Activated CD8-positive, alpha-beta memory T cell treated with anti-CD3 and anti-CD28 coated beads, Interleukin-2, amount 50 U/mL, for 48 hours (primary cell): ENCODE measurements around the gene ABI3BP.

ENCODE experiments used
- DNase-seq: peaks from one replicate; pipeline ENCODE4 v3.0.0-alpha.2; 2020

The ABI3BP gene

DNA sequence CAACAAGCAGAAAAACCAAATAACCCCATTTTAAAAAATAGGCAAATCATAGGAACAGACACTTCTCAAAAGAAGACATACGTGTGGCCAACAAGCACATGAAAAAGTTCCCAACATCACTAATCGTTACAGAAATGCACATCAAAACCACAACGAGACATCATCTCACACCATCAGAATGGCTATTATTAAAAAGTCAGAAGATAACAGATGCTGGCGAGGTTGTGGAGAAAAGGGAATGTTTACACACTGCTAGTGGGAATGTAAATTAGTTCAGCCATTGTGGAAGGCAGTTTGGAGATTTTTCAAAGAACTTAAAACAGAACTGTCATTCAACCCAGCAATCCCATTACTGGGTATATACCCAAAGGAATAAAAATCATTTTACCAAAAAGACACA lies 60.7 kb downstream of the ABI3BP start:
- no peak for DNase-seq

DNA sequence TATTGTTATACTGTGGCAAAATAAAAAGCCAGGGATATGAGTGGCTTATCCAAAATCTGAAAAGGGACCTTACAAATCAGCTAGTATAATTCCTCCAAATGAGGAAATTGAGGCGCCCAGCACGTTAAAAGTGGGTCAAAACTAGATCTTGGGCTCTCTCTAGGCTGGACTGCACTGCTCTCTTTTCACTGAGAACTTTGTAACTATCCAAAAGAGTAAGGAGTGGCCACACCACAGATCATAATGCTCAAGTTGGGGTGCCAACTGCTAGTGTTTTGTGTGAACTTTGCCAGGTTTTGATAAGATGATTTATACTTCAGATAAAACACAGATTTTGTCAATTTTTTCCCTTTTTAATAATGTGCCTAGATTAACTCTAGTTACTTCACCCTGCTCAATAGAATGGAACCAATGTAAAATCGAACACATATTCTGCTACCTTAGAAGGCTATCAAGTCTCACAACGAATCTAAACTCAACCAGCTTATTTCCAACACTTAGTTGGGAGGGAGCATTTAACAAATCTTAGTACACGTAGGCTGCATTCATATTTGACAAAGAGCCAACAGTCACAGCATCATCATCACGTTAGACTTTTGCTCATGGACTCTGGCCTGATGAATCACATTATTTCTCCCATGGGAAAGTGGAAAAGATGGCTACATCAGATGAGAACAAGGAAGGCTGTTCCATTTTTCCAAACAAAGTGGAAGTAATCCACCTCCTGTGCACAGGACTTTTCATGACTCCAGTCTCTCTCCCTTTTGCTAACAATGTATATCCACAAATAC lies 64.4 kb downstream of the ABI3BP start:
- no peak for DNase-seq

- no peak for DNase-seq
Observed at GRCh38 chr3:100927775-100928174, 65.4 kb downstream of the ABI3BP start.

- no peak for DNase-seq
Observed at GRCh38 chr3:100915706-100916495, 77.3 kb downstream of the ABI3BP start.

DNA sequence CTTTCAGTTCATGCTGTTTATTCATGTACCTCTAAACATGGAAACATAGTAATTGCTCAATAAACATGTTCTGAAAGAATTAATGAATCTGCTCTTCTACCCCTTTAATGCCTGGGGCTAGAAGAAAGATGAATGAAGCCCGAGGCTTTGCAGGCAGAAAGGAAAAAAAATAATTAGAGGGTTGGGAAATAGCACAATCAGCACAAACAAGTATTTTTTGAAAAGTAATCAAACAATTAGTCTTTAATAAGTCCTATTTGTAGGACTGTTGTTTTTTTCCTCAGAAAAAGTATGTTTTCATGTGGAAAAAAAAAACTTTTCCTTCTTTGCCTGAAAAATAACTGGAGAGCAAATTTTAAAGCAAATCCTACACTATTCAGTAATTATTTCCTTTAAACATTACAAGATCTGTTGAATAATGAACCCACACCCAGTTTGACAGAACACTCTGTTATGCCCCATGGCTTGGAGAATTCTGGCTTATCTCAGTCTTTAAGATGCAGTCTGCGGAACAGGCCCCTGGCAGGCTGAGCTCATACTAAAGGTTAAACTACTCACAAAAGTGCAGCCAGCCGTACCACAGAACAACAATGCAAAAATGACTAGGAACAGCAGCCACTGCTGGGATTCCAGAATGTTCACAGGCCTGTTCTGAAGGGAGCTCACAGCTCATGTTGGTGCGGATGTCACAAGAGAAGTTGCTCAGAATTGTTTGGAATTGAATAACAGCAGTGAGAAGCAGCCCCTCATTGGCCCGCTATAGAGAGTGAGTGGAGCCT lies 79.2 kb downstream of the ABI3BP start:
- DNase-seq, result no peak

DNA sequence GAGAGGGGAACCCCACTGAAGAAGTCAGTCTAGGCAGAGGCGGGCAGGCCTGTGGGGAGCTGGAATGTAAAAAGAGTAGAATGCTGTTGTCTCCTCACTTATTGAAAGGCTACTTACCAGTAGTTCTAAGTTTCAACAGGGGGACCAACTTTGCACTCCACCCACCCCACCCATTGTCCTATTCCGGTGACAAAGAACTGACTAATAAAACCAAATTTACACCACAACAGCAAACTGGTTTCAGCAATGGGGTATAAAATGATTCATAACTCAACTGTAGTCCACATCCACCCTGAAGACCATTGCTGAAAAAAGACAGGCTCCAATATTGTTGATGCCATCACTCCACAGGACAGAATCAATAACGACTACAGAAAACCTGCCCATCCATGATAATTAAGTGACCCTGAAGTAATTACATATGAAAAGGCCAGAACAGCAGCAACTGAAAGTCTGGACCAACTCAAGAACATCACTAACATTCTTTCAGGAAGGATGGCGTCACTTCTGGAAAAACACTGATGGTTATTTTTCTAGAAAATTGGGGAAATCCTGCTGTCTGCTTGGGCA lies 80.2 kb downstream of the ABI3BP start:
- no peak for DNase-seq

DNA sequence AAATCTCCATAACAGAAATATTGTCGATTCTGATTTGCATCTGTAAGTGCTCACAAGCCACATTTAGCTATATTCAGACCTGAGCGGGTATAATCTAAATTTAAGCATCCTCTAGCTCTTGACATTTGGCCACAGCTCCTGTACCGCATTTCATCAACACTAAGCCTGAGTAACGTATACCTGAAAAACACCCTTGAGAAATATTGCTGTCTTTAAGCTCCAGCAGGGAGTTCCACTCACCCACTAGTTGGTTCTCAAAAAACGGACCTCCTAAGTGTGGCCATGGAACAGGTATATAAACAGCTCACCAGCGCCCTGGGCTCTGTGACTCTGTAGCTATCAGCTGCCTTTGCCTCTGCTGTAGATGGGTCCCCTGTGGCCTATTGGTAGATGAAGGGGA lies 80.7 kb downstream of the ABI3BP start:
- DNase-seq, result no peak

DNA sequence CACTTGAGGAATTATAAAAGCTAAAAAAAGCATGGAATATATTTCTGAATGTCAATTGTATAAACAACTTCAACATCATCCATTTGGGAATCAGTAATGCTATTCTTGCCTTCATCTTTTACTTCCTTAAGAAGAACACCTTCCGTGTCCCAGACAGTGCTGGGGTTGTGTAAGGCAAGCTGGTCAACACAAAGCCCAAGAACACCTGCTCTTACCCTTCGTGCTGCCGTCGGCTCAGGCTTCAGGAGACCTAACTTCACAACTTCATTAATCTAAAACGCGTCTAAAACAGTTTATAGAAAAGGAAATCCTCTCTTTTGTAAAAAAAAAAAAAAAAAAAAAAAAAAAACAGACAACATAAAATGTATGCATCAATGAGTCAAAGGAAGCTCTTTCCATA lies 81.3 kb downstream of the ABI3BP start:
- no peak for DNase-seq

- no peak for DNase-seq
Observed at GRCh38 chr3:100910986-100911385, 82.2 kb downstream of the ABI3BP start.

DNA sequence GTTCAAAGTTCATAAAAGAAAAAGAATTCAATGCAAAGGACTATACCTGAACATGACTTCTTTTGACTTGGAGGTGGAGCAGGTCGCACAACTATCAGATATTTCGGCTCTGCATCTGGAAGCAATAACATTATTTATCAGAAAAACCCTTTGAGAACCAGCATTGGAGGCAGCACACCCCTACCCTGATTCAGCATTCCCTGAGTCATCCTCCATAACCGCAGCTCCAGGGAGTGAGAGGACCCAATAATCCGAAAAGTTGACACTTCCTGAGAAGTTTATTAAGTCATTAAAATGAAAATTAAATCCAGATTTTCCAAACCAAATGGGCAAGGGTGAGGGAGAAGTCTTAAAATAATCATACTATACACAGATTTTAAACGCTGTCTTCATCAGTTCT lies 90.6 kb downstream of the ABI3BP start:
- no peak for DNase-seq

GRCh38 chr3:100900671-100901335 lies 92.4 kb downstream of the ABI3BP start:
- no peak for DNase-seq

- DNase-seq, result no peak
Observed at GRCh38 chr3:100899440-100900091, 93.7 kb downstream of the ABI3BP start.

DNA sequence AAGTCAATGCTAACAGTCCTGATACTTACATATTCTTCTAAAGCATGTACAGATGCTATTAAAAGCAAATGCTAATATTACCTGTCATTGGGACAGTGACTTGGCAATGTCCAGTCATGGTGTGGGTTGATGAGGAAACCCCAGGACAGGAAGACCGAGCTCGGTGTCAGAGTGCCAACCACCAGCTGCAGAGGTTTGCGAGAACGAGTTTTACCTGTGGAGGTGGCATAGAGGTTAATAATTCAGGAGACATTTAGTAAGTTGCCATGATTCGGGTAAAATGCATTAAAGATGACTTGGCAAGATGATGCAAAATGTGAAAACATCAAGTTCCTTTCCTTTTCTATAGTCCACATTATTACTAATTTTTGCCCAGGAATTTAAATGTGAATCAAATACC lies 94.5 kb downstream of the ABI3BP start:
- no peak for DNase-seq

DNA sequence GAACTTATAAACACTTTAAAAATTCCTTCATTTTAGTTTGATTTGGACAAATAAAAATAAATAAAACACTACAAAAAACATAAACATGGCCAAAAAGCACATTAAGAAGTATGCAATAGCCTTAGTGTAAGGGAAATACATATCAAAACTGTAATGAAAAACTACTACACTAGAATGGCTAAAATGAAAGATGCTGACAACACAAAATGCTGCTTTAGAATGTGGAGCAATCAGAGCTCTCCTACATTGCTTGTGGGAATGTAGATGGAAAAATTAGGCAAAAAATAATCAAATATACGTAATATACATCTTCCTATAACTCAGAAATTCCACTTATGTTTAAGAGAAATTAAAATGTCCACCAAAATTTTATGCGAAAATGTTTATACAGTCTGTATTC lies 96.2 kb downstream of the ABI3BP start:
- DNase-seq, result no peak

GRCh38 chr3:100893590-100893989 lies 99.6 kb downstream of the ABI3BP start:
- no peak for DNase-seq

GRCh38 chr3:100893108-100893507 lies 100.1 kb downstream of the ABI3BP start:
- DNase-seq, result no peak

DNA sequence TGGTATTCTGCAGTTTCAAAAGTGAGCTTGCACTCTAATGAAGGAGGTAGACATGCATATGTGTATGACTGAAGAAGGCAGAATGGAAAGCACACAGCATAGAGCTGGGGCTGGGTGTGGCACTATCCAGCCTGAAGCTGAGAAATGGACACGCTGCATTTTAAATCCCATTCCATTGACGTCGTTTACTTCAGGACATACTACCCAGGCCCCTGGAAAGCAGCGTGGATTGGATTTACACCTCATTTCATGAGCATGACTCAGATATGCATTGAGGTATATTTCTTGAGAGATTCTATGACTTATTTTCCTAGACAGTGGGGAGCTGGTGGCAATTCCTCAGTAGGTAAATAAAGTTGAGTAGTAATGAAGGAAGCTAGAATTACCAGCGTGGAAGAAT lies 101.4 kb downstream of the ABI3BP start:
- no peak for DNase-seq

GRCh38 chr3:100891033-100891432 lies 102.2 kb downstream of the ABI3BP start:
- no peak for DNase-seq

DNA sequence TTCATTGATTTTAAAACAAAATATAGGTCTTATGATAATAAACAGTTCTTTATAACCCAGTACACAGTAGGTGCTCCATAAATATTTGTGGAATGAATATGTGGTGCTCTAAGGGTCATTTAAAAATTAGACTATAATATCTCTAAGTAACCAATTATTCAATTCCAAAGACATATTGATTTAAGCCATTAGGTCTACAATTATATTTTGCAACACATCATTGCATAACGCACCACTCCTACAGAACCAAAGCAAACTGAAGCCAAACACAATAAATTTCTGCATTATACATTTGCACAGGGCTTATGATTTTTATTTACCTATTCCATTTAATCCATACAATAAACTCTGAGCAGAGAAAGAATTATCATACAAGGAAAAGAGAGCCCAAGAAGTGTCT lies 104.3 kb downstream of the ABI3BP start:
- no peak for DNase-seq

DNA sequence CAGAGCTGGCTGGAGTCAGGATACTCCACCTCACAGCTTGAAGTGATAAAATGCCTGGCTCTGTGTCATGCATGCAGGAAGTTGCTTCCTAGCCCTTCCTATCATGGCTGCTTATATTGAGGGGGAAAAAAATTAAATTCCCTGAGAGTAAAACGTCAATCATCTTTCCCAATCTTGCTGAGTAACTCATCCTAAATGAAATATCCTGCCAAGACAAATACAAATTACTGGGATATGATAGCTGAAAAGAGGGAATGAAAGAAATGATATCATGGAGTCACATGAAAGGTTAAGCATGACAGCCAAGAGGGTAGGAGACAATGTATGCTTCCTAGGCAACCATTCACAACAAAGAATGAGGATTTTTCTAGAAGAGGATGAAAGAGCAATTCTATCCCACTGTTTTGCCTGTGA lies 110.6 kb downstream of the ABI3BP start:
- no peak for DNase-seq

GRCh38 chr3:100880845-100881244 lies 112.4 kb downstream of the ABI3BP start:
- DNase-seq, result no peak

GRCh38 chr3:100880072-100880471 lies 113.1 kb downstream of the ABI3BP start:
- no peak for DNase-seq
